RWPE1 (cell line): ENCODE results near the gene STK24.
A peak's percentile ranks its signal among the peaks of the same experiment; 100 is the strongest.

Experiments used
- CTCF ChIA-PET: fragments of 350-600 bp; sonication (Branson Sonifier 250); formaldehyde crosslinking; extraction: SDS; loops from one replicate; lab custom pipeline; 2021; lab: Yijun Ruan, JAX
- POLR2A ChIA-PET: fragments of 400-600 bp; formaldehyde crosslinking; extraction: SDS; loops from one replicate; lab custom pipeline; 2020; ENCODE audit warnings: antibody characterized with exemption; ENCODE audit not compliant: low non-redundant PET; lab: Yijun Ruan, JAX
- DNase-seq: peaks from one replicate; pipeline ENCODE4 v3.0.0; 2012; ENCODE audit warnings: low spot score
- H3K27ac ChIP-seq: fragments of 450-650 bp; 2 replicates; pipeline ENCODE4 v1.5.1; 2017
- CTCF ChIP-seq: fragments of 450-650 bp; conservative IDR thresholded peaks from 2 replicates; pipeline ENCODE4 v1.5.1; 2017; ENCODE audit warnings: low read depth, mild to moderate bottlenecking

STK24 gene

GRCh38 chr13:98490866-98491265 lies 86.0 kb downstream of the STK24 start:
- CTCF ChIA-PET = no interaction called here
- DNase-seq = no peak
- POLR2A ChIA-PET = no interaction called here
- no peak overlapping the region for H3K27ac ChIP-seq
- TF ChIP-seq CTCF = no peak

- ChIA-PET CTCF (no interaction called here), POLR2A (no interaction called here)
- no peak for DNase-seq
- TF ChIP-seq CTCF = no peak
- peak overlapping the region; percentile 22; the same call in 1 of the 2 replicates for H3K27ac ChIP-seq
These were observed 86.6 kb downstream of the STK24 start for GRCh38 chr13:98490195-98490836.

- CTCF ChIA-PET = no interaction called here
- peak overlapping the region; percentile 22; the same call in 1 of the 2 replicates for H3K27ac ChIP-seq
- POLR2A ChIA-PET = no interaction called here
- no peak for DNase-seq
- TF ChIP-seq CTCF = no peak
These were observed 87.3 kb downstream of the STK24 start for GRCh38 chr13:98489446-98490194.

- no peak for TF ChIP-seq CTCF
- DNase-seq = no peak
- ChIA-PET CTCF (no interaction called here), POLR2A (no interaction called here)
- peak overlapping the region; percentile 13; the same call in 1 of the 2 replicates for H3K27ac ChIP-seq
These were observed 88.2 kb downstream of the STK24 start for GRCh38 chr13:98488736-98489135.

GRCh38 chr13:98487522-98487921 lies 89.4 kb downstream of the STK24 start:
- no peak for TF ChIP-seq CTCF
- ChIA-PET POLR2A (interaction anchor here (0.6 kb wide), 1 partner anchor 50 kb away, joined by 3 read pairs; no protein-coding TSS in a partner anchor), CTCF (no interaction called here)
- no peak for DNase-seq
- H3K27ac ChIP-seq = no peak overlapping the region

GRCh38 chr13:98487016-98487415 lies 89.9 kb downstream of the STK24 start:
- DNase-seq = no peak
- CTCF ChIA-PET = no interaction called here
- H3K27ac ChIP-seq = no peak overlapping the region
- POLR2A ChIA-PET = interaction anchor here (0.6 kb wide), 1 partner anchor 50 kb away, joined by 3 read pairs; no protein-coding TSS in a partner anchor
- TF ChIP-seq CTCF = no peak
